IPS-18a (cell line): Measurements from ENCODE around the gene MDFI.

Experiments used
- H3K27ac ChIP-seq: one replicate; pipeline ENCODE4 v1.5.1; 2013; ENCODE audit warnings: low read length
- H3K27me3 ChIP-seq: one replicate; pipeline ENCODE4 v1.6.1; 2013; ENCODE audit warnings: mild to moderate bottlenecking, low read length; ENCODE audit not compliant: control insufficient read depth, insufficient read depth
- H3K36me3 ChIP-seq: one replicate; pipeline ENCODE4 v1.6.1; 2013; ENCODE audit warnings: low read depth, low read length; ENCODE audit not compliant: control insufficient read depth
- H3K4me1 ChIP-seq: one replicate; pipeline ENCODE4 v1.6.1; 2013; ENCODE audit warnings: low read depth, low read length; ENCODE audit not compliant: control insufficient read depth
- H3K4me3 ChIP-seq: one replicate; pipeline ENCODE4 v1.5.1; 2013; ENCODE audit warnings: low read length
- H3K9ac ChIP-seq: one replicate; pipeline ENCODE4 v1.6.1; 2013; ENCODE audit warnings: mild to moderate bottlenecking, low read length, moderate library complexity
- H3K9me3 ChIP-seq: one replicate; pipeline ENCODE4 v1.6.1; 2013; ENCODE audit warnings: low read depth, low read length; ENCODE audit not compliant: control insufficient read depth

Gene MDFI

DNA sequence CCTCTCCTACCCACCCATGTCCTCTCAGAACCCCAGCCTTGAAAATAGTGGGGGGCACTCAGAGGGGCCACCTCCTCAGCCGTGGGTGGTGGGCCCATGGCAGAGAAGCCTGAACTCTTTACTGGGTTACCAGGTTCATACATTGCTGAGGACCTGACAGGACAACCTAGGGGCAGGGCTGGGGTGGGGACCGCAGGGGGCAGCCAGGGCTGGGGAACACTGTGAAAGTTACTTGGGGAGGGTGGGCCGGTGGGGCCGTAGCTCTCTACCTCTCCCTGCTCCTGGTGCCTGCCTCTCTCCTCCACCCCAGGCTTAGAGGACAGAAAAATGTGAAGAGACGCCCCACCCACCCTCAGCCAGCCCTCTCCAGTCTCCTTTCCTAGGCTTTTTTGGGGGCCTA is 15.4 kb downstream of the MDFI start:
- no peaks in the 10 kb centered on the region for H3K9me3 ChIP-seq
- H3K27ac ChIP-seq = no peak overlapping the region
- H3K36me3 ChIP-seq = peaks cover 4% of the 10 kb centered on the region
- no peaks in the 10 kb centered on the region for H3K27me3 ChIP-seq
- no peak overlapping the region for H3K9ac ChIP-seq
- H3K4me3 ChIP-seq = no peak overlapping the region
- no peaks in the 10 kb centered on the region for H3K4me1 ChIP-seq

DNA sequence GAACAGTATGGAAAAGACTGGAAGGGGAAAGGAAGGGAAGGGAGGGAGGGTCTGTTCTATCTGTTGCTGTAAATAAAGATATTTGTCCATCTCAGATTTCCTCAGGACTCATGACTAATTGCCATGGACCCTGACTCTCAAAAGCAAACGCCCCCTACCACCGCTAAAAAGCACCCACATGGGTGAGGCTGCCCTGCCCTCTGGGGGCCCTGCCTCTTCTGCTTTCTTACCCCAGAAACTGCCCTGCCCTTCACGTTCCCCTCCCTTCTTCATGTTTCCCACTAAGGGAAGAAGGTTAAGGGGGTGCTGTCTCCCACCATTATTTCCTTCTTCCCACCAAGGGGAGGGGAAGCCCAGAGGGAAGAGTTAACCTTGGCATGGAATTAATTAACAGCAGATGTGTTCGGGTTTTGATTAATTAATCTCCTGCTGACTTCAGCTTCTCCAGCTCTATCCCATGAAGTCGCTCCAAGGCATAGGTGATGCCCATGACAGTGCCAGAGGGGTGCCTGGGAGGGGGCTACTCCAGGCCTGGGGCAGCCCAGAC is 16.0 kb downstream of the MDFI start:
- Histone ChIP-seq H3K9me3 (no peaks in the 10 kb centered on the region), H3K4me3 (no peak overlapping the region), H3K27ac (no peak overlapping the region), H3K36me3 (peaks cover 4% of the 10 kb centered on the region), H3K27me3 (no peaks in the 10 kb centered on the region), H3K9ac (no peak overlapping the region), H3K4me1 (no peaks in the 10 kb centered on the region)

DNA sequence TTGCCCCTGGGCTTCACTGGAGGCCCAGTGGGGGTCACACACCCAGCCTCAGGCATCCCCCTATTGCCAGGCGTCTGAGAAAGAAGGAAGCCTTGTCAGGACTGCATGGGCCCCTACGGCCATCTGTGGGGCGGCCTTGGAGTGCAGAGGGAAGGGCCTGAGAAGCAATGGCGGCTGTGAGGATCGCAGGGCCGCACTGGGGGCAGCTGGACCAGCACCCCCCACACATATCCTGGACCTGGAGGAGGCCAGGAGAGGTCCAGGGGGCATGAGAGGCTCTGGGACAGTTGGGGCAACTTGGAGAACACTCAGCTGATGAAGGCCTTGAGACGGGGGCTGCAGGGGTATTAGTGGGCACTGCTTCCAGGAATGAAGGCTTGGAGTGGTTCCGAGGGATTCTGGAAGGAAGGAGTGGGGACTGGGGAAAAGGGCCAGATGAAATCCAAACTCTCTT is 16.5 kb downstream of the MDFI start:
- H3K9me3 ChIP-seq = no peaks in the 10 kb centered on the region
- H3K4me3 ChIP-seq = no peak overlapping the region
- no peaks in the 10 kb centered on the region for H3K27me3 ChIP-seq
- no peak overlapping the region for H3K9ac ChIP-seq
- H3K4me1 ChIP-seq = no peaks in the 10 kb centered on the region
- no peak overlapping the region for H3K27ac ChIP-seq
- peaks cover 4% of the 10 kb centered on the region for H3K36me3 ChIP-seq

DNA sequence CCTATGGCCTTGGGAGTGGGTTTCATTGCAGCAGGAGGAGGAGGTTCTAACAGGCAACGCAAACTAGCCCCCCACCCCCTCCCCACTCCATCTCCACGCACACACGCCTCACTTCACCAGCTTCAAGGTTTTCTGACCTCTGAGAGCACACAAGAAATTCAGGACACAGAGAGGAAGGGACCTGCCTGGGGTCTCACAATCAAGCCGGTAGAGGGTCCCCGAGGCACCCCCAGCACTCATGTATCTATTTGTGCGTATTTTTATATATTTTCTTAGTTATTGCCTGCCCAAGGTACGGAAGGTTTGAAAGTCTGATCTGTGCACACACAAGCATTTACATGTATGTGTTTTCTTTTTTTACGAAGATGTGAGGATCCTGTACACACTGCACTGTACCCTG is 16.9 kb downstream of the MDFI start:
- H3K9ac ChIP-seq = no peak overlapping the region
- peaks cover 4% of the 10 kb centered on the region for H3K36me3 ChIP-seq
- H3K4me1 ChIP-seq = no peaks in the 10 kb centered on the region
- no peaks in the 10 kb centered on the region for H3K27me3 ChIP-seq
- H3K27ac ChIP-seq = no peak overlapping the region
- no peak overlapping the region for H3K4me3 ChIP-seq
- no peaks in the 10 kb centered on the region for H3K9me3 ChIP-seq

DNA sequence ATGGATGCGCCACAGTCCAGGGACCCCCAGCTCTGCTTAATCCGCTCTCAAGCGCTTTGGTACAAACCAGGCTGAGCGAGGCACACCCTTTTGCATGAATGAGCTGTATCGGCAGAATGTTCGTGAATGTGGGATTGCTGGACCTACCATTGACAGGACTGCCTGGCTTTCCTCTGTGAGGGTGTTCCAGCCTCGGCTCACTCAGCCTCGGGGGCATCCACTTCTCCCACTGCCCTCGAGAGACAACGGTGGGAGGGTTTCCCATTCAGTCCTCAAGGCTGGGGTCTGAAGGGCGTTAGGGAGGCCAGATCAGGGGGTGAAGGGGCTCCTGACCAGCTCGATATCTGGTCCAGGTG is 17.4 kb downstream of the MDFI start:
- H3K27ac ChIP-seq = no peak overlapping the region
- no peaks in the 10 kb centered on the region for H3K9me3 ChIP-seq
- no peaks in the 10 kb centered on the region for H3K27me3 ChIP-seq
- no peaks in the 10 kb centered on the region for H3K4me1 ChIP-seq
- no peak overlapping the region for H3K4me3 ChIP-seq
- H3K9ac ChIP-seq = no peak overlapping the region
- peaks cover 4% of the 10 kb centered on the region for H3K36me3 ChIP-seq

DNA sequence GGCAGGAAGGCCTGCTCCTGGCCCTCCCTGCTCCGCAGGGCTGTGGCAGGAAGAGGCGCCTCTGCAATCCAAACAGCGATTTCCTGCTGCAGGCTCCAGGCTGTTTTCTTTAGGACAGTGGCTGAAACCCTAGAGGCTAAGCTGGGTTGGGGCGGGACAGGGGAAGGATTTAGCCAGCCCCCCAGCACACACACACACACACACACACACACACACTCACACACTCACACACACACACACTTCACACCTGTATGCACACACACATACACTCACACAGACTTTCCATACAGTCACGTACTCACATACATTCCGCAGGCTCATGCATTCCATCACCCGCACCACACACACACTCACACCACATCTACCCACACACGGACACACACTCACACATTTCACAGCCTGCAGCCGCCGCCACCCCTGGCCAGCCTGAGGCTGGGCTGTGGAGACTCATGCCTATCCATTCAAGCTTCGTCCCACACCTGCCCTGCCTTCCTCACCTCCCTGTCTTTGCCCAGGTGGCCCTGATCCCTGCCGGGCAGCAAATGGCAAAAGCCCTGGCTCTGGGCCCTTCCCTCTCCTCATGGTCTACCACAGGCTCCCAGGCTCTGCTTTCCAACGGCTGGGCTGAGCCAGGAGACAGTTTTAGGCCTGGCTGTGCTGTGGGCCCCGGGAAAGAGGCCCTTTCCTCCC is 17.9 kb downstream of the MDFI start:
- Histone ChIP-seq H3K27ac (no peak overlapping the region), H3K27me3 (no peaks in the 10 kb centered on the region), H3K4me3 (no peak overlapping the region), H3K9ac (no peak overlapping the region), H3K36me3 (peaks cover 1% of the 10 kb centered on the region), H3K4me1 (no peaks in the 10 kb centered on the region), H3K9me3 (no peaks in the 10 kb centered on the region)

DNA sequence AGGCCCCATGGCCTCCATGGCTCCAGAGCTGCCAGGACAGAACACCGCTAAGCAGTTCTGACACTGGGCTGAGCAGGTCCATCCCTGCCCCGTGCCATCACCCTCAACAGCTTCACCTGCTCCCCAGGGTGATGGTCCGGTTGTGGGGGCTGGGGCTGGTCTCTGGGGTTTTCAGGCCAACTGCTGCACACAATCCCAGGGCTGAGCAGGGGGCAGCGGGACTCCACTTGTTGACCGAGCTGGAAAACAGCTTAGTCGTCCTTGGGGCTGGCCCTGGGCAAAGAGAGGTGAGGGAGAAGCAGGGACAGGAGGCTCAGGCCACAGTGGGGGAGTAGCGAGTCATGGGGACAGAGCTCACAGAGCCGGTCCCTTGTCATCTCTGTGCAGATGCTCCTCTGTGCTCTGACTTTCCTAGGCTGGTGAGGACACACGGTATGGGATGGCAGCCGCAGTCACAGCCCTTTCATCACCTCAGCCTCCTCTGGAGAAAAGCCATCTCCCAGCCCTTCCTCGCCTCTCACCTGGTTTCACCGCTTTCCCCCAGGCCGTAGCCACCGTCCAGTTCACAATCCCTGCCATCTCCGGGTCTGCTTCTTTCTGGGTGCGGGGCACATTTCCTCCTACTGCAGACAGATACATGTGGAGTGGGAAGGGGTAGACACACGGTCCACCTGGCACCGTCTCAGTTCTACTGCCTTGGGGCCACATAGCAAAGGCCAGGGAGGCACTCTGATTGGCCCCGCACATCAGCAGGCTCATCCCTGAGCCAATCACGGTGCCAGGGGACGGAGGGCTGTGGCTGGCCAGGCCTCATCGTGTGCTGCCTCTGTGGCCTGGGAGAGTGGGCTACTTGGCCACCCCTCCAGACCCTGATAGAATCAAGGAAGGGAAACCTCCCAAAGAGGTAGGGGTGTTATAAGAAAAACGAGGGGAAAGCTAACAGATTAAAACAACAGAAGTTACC is 19.1 kb downstream of the MDFI start:
- Histone ChIP-seq H3K4me3 (no peak overlapping the region), H3K9ac (no peak overlapping the region), H3K4me1 (no peaks in the 10 kb centered on the region), H3K9me3 (no peaks in the 10 kb centered on the region), H3K27ac (no peak overlapping the region), H3K27me3 (no peaks in the 10 kb centered on the region), H3K36me3 (no peaks in the 10 kb centered on the region)

DNA sequence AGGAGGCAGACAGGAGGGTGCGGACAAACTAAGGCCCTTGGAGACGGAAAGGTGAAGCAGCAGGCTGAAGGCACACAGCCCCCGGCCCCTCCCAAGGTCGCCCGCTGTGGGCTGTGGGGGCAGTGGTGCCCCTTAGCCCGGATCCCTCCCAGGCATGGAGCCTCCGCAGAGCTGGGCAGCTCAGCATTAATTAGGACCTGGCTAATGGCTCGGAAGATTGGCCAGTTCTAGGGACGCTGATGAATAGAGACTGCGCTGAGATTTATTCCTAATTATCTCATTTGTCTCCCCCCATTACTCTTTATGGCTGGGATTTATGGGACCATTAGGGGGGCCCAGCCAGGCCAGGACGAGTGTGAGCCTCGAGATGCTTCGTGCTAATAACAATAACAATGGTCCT is 20.4 kb downstream of the MDFI start:
- H3K36me3 ChIP-seq = no peaks in the 10 kb centered on the region
- no peak overlapping the region for H3K27ac ChIP-seq
- H3K4me1 ChIP-seq = no peaks in the 10 kb centered on the region
- no peak overlapping the region for H3K9ac ChIP-seq
- H3K9me3 ChIP-seq = no peaks in the 10 kb centered on the region
- H3K4me3 ChIP-seq = no peak overlapping the region
- no peaks in the 10 kb centered on the region for H3K27me3 ChIP-seq

DNA sequence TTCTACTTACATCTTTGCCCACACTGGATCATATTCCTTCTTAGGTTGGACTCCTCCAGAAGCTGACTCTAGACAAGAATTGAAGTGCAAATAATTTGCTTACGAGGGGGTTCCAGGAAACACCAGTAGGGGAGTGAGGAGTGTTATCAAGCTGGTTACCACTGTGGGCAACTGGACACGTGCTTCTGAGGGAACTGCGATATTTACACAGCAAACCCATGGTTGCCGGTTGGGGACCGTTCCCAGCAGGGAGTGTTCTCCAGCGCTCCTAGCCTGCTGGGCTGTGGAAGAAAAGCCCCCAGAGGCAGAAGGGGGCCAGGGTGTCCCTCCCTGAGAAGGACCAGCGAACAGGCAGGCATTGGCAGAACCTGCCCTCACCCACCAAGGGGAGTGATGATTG is 21.7 kb downstream of the MDFI start:
- Histone ChIP-seq H3K4me1 (no peaks in the 10 kb centered on the region), H3K27ac (no peak overlapping the region), H3K9ac (no peak overlapping the region), H3K4me3 (no peak overlapping the region), H3K27me3 (no peaks in the 10 kb centered on the region), H3K9me3 (no peaks in the 10 kb centered on the region), H3K36me3 (no peaks in the 10 kb centered on the region)

DNA sequence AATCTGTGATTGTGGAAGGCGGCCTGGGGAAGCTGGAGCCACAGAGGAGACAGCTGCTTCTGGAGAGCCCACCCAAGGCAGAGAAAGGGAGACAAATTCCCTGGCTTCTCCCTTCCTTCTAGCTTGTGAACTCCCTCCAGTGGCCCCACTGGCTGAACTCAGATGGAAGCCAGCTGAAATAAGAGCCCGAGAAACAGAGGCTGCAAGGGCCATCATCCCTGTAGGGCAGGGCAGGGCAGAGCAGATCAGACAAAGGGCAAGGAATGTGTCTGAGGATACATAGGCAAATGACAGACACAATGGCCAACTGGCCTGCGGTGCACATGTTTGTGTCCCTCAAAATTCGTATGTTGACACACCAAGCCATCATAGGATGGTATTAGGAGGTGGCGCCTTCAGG is 25.3 kb downstream of the MDFI start:
- H3K4me1 ChIP-seq = no peaks in the 10 kb centered on the region
- H3K36me3 ChIP-seq = no peaks in the 10 kb centered on the region
- H3K27me3 ChIP-seq = no peaks in the 10 kb centered on the region
- no peaks in the 10 kb centered on the region for H3K9me3 ChIP-seq
- no peak overlapping the region for H3K27ac ChIP-seq
- H3K4me3 ChIP-seq = no peak overlapping the region
- H3K9ac ChIP-seq = no peak overlapping the region

DNA sequence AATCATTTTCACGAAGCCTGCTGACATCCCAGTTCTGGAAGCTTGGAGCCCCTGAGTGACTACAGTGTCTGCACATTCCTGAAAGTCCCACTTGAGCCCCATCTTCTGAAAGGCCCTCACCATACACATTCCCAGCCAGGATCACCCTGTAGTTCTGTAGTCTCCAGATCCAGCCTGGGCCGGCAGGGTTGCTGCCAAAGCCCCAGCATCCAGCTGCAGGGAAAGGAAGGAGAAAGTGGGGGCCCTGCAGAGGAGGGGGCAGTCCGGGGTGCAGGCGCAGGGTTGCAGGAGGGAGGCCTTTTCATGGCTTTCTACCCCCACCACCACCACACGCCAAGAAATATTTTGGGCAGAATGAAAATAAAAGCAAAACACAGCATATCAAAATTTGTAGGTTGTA is 26.0 kb downstream of the MDFI start:
- Histone ChIP-seq H3K4me1 (no peaks in the 10 kb centered on the region), H3K9ac (no peak overlapping the region), H3K4me3 (no peak overlapping the region), H3K36me3 (no peaks in the 10 kb centered on the region), H3K27me3 (no peaks in the 10 kb centered on the region), H3K9me3 (peaks cover 3% of the 10 kb centered on the region), H3K27ac (no peak overlapping the region)
